ENCODE measurements around the gene CSRP3. TPM values are rescaled to one million over a fixed set of nuclear protein-coding genes. Genes with fewer than 3 reads are reported as not detected.
A peak's percentile ranks its signal among the peaks of the same experiment; 100 is the strongest.

Gene CSRP3
- total and polyA plus RNA-seq, 5 donors, result 1,004 to 2,317 (median 1,691) TPM

- Histone ChIP-seq H3K4me3 (ENCODE audit: low read length) (peak overlapping the region; percentile 83), H3K27ac (ENCODE audit: low read length) (no peak overlapping the region), H3K9me3 (ENCODE audit: control insufficient read depth, low read length) (no peaks in the 10 kb centered on the region), H3K27me3 (ENCODE audit: control insufficient read depth, insufficient read depth) (no peaks in the 10 kb centered on the region), H3K4me1 (ENCODE audit: control insufficient read depth, insufficient read depth, low read length) (peaks cover 3% of the 10 kb centered on the region)
- intact Hi-C loops (cut with DNase I), result no loop called here
- WGBS, result under 1% methylated on average over 92 of the region's 92 CpGs
- ATAC-seq (peak; percentile 43 to 53), DNase-seq (peak; percentile 26 to 75 (median 74))
Measured at GRCh38 chr11:19241260-19242178, 39.7 kb upstream of the CSRP3 start.

- intact Hi-C loops (cut with DNase I), result no loop called here
- ATAC-seq (peak; percentile 97 to 98), DNase-seq (peak; percentile 94 to 97 (median 95))
- WGBS, result under 1% methylated on average over 59 of the region's 59 CpGs
- H3K27ac ChIP-seq (ENCODE audit: low read length), result peak within 1 kb of the TSS; percentile 2
- H3K9me3 ChIP-seq (ENCODE audit: control insufficient read depth, low read length), result no peaks in the 10 kb centered on the region
- peak within 1 kb of the TSS; percentile 83 for H3K4me3 ChIP-seq (ENCODE audit: low read length)
- no peaks in the 10 kb centered on the region for H3K27me3 ChIP-seq (ENCODE audit: control insufficient read depth, insufficient read depth)
- peaks cover 3% of the 10 kb centered on the region for H3K4me1 ChIP-seq (ENCODE audit: control insufficient read depth, insufficient read depth, low read length)
Measured at GRCh38 chr11:19240420-19241259, 38.9 kb upstream of the CSRP3 start, which contains the start of gene E2F8. E2F8 (minus strand) TSS chr11:19240945; CDS start chr11:19240121, 824 bp downstream.

- H3K4me3 ChIP-seq (ENCODE audit: low read length), result no peak overlapping the region
- DNase-seq, result no peak
- H3K27ac ChIP-seq (ENCODE audit: low read length), result no peak overlapping the region
- H3K27me3 ChIP-seq (ENCODE audit: control insufficient read depth, insufficient read depth), result no peaks in the 10 kb centered on the region
- WGBS, result 71% methylated on average over 3 of the region's 3 CpGs
- ATAC-seq, result no peak
- no peaks in the 10 kb centered on the region for H3K4me1 ChIP-seq (ENCODE audit: control insufficient read depth, insufficient read depth, low read length)
- intact Hi-C loops (cut with DNase I), result no loop called here
- no peaks in the 10 kb centered on the region for H3K9me3 ChIP-seq (ENCODE audit: control insufficient read depth, low read length)
Measured at GRCh38 chr11:19239039-19239438, 37.3 kb upstream of the CSRP3 start.

GRCh38 chr11:19237813-19238212 lies 36.0 kb upstream of the CSRP3 start:
- Histone ChIP-seq H3K9me3 (ENCODE audit: control insufficient read depth, low read length) (no peaks in the 10 kb centered on the region), H3K27ac (ENCODE audit: low read length) (peak overlapping the region; percentile 30), H3K27me3 (ENCODE audit: control insufficient read depth, insufficient read depth) (no peaks in the 10 kb centered on the region), H3K4me1 (ENCODE audit: control insufficient read depth, insufficient read depth, low read length) (peaks cover 3% of the 10 kb centered on the region), H3K4me3 (ENCODE audit: low read length) (no peak overlapping the region)
- ATAC-seq, result no peak
- intact Hi-C loops (cut with DNase I), result no loop called here
- 72% methylated on average over 5 of the region's 5 CpGs for WGBS
- DNase-seq, result no peak

- Histone ChIP-seq H3K4me3 (ENCODE audit: low read length) (no peak overlapping the region), H3K27me3 (ENCODE audit: control insufficient read depth, insufficient read depth) (no peaks in the 10 kb centered on the region), H3K27ac (ENCODE audit: low read length) (no peak overlapping the region), H3K9me3 (ENCODE audit: control insufficient read depth, low read length) (no peaks in the 10 kb centered on the region), H3K4me1 (ENCODE audit: control insufficient read depth, insufficient read depth, low read length) (peaks cover 3% of the 10 kb centered on the region)
- WGBS, result 73% methylated on average over 8 of the region's 8 CpGs
- DNase-seq, result no peak
- ATAC-seq, result no peak
- intact Hi-C loops (cut with DNase I), result no loop called here
Measured at GRCh38 chr11:19237381-19237780, 35.6 kb upstream of the CSRP3 start.

- Histone ChIP-seq H3K9me3 (ENCODE audit: control insufficient read depth, low read length) (no peaks in the 10 kb centered on the region), H3K4me3 (ENCODE audit: low read length) (no peak overlapping the region), H3K27ac (ENCODE audit: low read length) (no peak overlapping the region), H3K4me1 (ENCODE audit: control insufficient read depth, insufficient read depth, low read length) (peaks cover 3% of the 10 kb centered on the region), H3K27me3 (ENCODE audit: control insufficient read depth, insufficient read depth) (no peaks in the 10 kb centered on the region)
- DNase-seq, result no peak
- intact Hi-C loops (cut with DNase I), result no loop called here
- ATAC-seq, result no peak
- 78% methylated on average over 5 of the region's 5 CpGs for WGBS
Measured at GRCh38 chr11:19234231-19234817, 32.5 kb upstream of the CSRP3 start.

- Histone ChIP-seq H3K27me3 (ENCODE audit: control insufficient read depth, insufficient read depth) (no peaks in the 10 kb centered on the region), H3K4me3 (ENCODE audit: low read length) (no peak overlapping the region), H3K4me1 (ENCODE audit: control insufficient read depth, insufficient read depth, low read length) (peaks cover 3% of the 10 kb centered on the region), H3K27ac (ENCODE audit: low read length) (no peak overlapping the region), H3K9me3 (ENCODE audit: control insufficient read depth, low read length) (no peaks in the 10 kb centered on the region)
- ATAC-seq, result peak; percentile 15 to 91
- no peak for DNase-seq
- 36% methylated on average over 6 of the region's 6 CpGs for WGBS
- intact Hi-C loops (cut with DNase I), result no loop called here
Measured at GRCh38 chr11:19232910-19233503, 31.2 kb upstream of the CSRP3 start.

- DNase-seq, result no peak
- Histone ChIP-seq H3K27ac (ENCODE audit: low read length) (no peak overlapping the region), H3K27me3 (ENCODE audit: control insufficient read depth, insufficient read depth) (no peaks in the 10 kb centered on the region), H3K9me3 (ENCODE audit: control insufficient read depth, low read length) (no peaks in the 10 kb centered on the region), H3K4me1 (ENCODE audit: control insufficient read depth, insufficient read depth, low read length) (peaks cover 3% of the 10 kb centered on the region), H3K4me3 (ENCODE audit: low read length) (no peak overlapping the region)
- ATAC-seq, result peak in 1 of 2 donors; percentile 44
- intact Hi-C loops (cut with DNase I), result no loop called here
- 92% methylated on average over 5 of the region's 5 CpGs for WGBS
Measured at GRCh38 chr11:19229671-19230070, 27.9 kb upstream of the CSRP3 start.

GRCh38 chr11:19228968-19229367 lies 27.2 kb upstream of the CSRP3 start:
- Histone ChIP-seq H3K9me3 (ENCODE audit: control insufficient read depth, low read length) (no peaks in the 10 kb centered on the region), H3K4me3 (ENCODE audit: low read length) (no peak overlapping the region), H3K27ac (ENCODE audit: low read length) (no peak overlapping the region), H3K4me1 (ENCODE audit: control insufficient read depth, insufficient read depth, low read length) (peaks cover 3% of the 10 kb centered on the region), H3K27me3 (ENCODE audit: control insufficient read depth, insufficient read depth) (no peaks in the 10 kb centered on the region)
- WGBS, result 86% methylated on average over 3 of the region's 3 CpGs
- no peak for DNase-seq
- intact Hi-C loops (cut with DNase I), result no loop called here
- ATAC-seq, result no peak

GRCh38 chr11:19226378-19227195 lies 24.8 kb upstream of the CSRP3 start:
- peaks cover under 1% of the 10 kb centered on the region for H3K4me1 ChIP-seq (ENCODE audit: control insufficient read depth, insufficient read depth, low read length)
- no peak overlapping the region for H3K27ac ChIP-seq (ENCODE audit: low read length)
- ATAC-seq (no peak), DNase-seq (no peak)
- 92% methylated on average over 6 of the region's 6 CpGs for whole genome bisulfite sequencing
- H3K27me3 ChIP-seq (ENCODE audit: control insufficient read depth, insufficient read depth), result no peaks in the 10 kb centered on the region
- no peak overlapping the region for H3K4me3 ChIP-seq (ENCODE audit: low read length)
- no peaks in the 10 kb centered on the region for H3K9me3 ChIP-seq (ENCODE audit: control insufficient read depth, low read length)
- intact Hi-C loops (cut with DNase I), result no loop called here
